Measurements from ENCODE around the gene MRPL54. TPM values are rescaled to one million over a fixed set of nuclear protein-coding genes. Genes with fewer than 3 reads are reported as not detected.
A peak's percentile ranks its signal among the peaks of the same experiment; 100 is the strongest.

MRPL54 gene
- total RNA-seq, 2 experiments from 2014 or later: 66.6 to 88.7 TPM

- Histone ChIP-seq H3K79me2 (ENCODE audit: insufficient read depth, low read depth, low read length) (no peaks in the 10 kb centered on the region), H3K4me3 (ENCODE audit: low read depth, low read length, poor library complexity, severe bottlenecking) (no peak overlapping the region), H3K36me3 (ENCODE audit: insufficient read depth, low read length) (no peaks in the 10 kb centered on the region), H2AFZ (ENCODE audit: low read length) (no peak overlapping the region), H3K9me2 (ENCODE audit: insufficient read depth, low read length) (no peaks in the 10 kb centered on the region), H3K27ac (ENCODE audit: low read depth, low read length, poor library complexity, severe bottlenecking) (no peak overlapping the region), H3K9me3 (ENCODE audit: low read length) (peaks cover 8% of the 10 kb centered on the region; the same call in 1 of the 2 replicates), H4K20me1 (ENCODE audit: insufficient read depth, low read length) (no peaks in the 10 kb centered on the region), H3K4me2 (ENCODE audit: low read length) (no peak overlapping the region), H3K4me1 (ENCODE audit: insufficient read depth, low read length, poor library complexity, severe bottlenecking) (no peaks in the 10 kb centered on the region)
- POLR2A ChIA-PET: interaction anchor here (0.5 kb wide), 1 partner anchor 636 kb away, joined by 3 read pairs; no protein-coding TSS in a partner anchor
- intact Hi-C loops (cut with micrococcal nuclease; ENCODE audit: unreplicated experiment): no loop called here
- DNase-seq (ENCODE audit: low spot score): no peak
- CTCF ChIA-PET (ENCODE audit: unreplicated experiment): no interaction called here
- TF ChIP-seq EZH2phosphoT487 (IDR thresholded peaks at IDR 0.05; ENCODE audit: borderline replicate concordance, low read depth, low read length) (no peak), CTCF (conservative IDR thresholded peaks at IDR 0.05; ENCODE audit: low read length) (no peak)
- no TSS peak for BruUV-seq (replicated peaks)
These were observed 19.8 kb downstream of the MRPL54 start for GRCh38 chr19:3782330-3782729.

GRCh38 chr19:3782903-3783302 is 20.4 kb downstream of the MRPL54 start:
- Histone ChIP-seq H4K20me1 (ENCODE audit: insufficient read depth, low read length) (no peaks in the 10 kb centered on the region), H3K4me2 (ENCODE audit: low read length) (no peak overlapping the region), H2AFZ (ENCODE audit: low read length) (no peak overlapping the region), H3K4me3 (ENCODE audit: low read depth, low read length, poor library complexity, severe bottlenecking) (no peak overlapping the region), H3K4me1 (ENCODE audit: insufficient read depth, low read length, poor library complexity, severe bottlenecking) (no peaks in the 10 kb centered on the region), H3K9me2 (ENCODE audit: insufficient read depth, low read length) (no peaks in the 10 kb centered on the region), H3K79me2 (ENCODE audit: insufficient read depth, low read depth, low read length) (no peaks in the 10 kb centered on the region), H3K36me3 (ENCODE audit: insufficient read depth, low read length) (no peaks in the 10 kb centered on the region), H3K9me3 (ENCODE audit: low read length) (peaks cover 8% of the 10 kb centered on the region; the same call in 1 of the 2 replicates), H3K27ac (ENCODE audit: low read depth, low read length, poor library complexity, severe bottlenecking) (no peak overlapping the region)
- no peak for DNase-seq (ENCODE audit: low spot score)
- POLR2A ChIA-PET: no interaction called here
- no peak for TF ChIP-seq CTCF (conservative IDR thresholded peaks at IDR 0.05; ENCODE audit: low read length)
- TF ChIP-seq EZH2phosphoT487 (IDR thresholded peaks at IDR 0.05; ENCODE audit: borderline replicate concordance, low read depth, low read length): no peak
- intact Hi-C loops (cut with micrococcal nuclease; ENCODE audit: unreplicated experiment): loop anchor here (1.0 kb wide), 1 partner anchor 39 kb away; no protein-coding TSS in a partner anchor
- BruUV-seq (replicated peaks): no TSS peak
- CTCF ChIA-PET (ENCODE audit: unreplicated experiment): no interaction called here

GRCh38 chr19:3783660-3784584 is 21.4 kb downstream of the MRPL54 start:
- intact Hi-C loops (cut with micrococcal nuclease; ENCODE audit: unreplicated experiment): loop anchor here (1.0 kb wide), 1 partner anchor 38 kb away; no protein-coding TSS in a partner anchor
- no peak for DNase-seq (ENCODE audit: low spot score)
- no peak overlapping the region for H3K4me2 ChIP-seq (ENCODE audit: low read length)
- ChIA-PET POLR2A (no interaction called here), CTCF (ENCODE audit: unreplicated experiment) (no interaction called here)
- H3K4me1 ChIP-seq (ENCODE audit: insufficient read depth, low read length, poor library complexity, severe bottlenecking): no peaks in the 10 kb centered on the region
- H3K9me2 ChIP-seq (ENCODE audit: insufficient read depth, low read length): no peaks in the 10 kb centered on the region
- BruUV-seq (replicated peaks): no TSS peak
- peaks cover 8% of the 10 kb centered on the region; the same call in 1 of the 2 replicates for H3K9me3 ChIP-seq (ENCODE audit: low read length)
- H4K20me1 ChIP-seq (ENCODE audit: insufficient read depth, low read length): no peaks in the 10 kb centered on the region
- no peak overlapping the region for H2AFZ ChIP-seq (ENCODE audit: low read length)
- no peaks in the 10 kb centered on the region for H3K36me3 ChIP-seq (ENCODE audit: insufficient read depth, low read length)
- TF ChIP-seq CTCF (conservative IDR thresholded peaks at IDR 0.05; ENCODE audit: low read length) (peak; percentile 59), EZH2phosphoT487 (IDR thresholded peaks at IDR 0.05; ENCODE audit: borderline replicate concordance, low read depth, low read length) (no peak)
- H3K79me2 ChIP-seq (ENCODE audit: insufficient read depth, low read depth, low read length): no peaks in the 10 kb centered on the region
- no peak overlapping the region for H3K4me3 ChIP-seq (ENCODE audit: low read depth, low read length, poor library complexity, severe bottlenecking)
- H3K27ac ChIP-seq (ENCODE audit: low read depth, low read length, poor library complexity, severe bottlenecking): no peak overlapping the region
